ENCODE measurements around the gene KIF26B.

DNA sequence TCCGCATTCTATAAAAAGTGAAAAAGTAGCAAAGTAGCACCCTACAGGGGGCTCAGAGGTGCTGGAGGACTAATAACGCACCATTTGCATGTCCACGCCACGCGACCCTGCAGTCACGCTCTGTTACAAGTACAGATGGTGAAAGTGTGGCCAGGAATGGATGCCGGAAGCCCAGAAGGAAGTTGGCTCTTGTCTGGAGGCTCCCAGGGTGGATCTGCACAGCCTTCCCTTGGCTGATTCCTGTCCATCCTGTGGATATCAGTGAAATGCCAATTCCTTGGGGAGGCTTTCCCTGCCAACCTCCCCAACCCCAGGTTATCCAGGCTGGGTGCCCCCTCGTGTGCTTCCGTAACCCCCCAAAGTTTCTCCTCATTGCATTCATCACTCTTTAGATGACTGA, 396.8 kb downstream of the KIF26B start:
- TF ChIP-seq, protein P1, sequence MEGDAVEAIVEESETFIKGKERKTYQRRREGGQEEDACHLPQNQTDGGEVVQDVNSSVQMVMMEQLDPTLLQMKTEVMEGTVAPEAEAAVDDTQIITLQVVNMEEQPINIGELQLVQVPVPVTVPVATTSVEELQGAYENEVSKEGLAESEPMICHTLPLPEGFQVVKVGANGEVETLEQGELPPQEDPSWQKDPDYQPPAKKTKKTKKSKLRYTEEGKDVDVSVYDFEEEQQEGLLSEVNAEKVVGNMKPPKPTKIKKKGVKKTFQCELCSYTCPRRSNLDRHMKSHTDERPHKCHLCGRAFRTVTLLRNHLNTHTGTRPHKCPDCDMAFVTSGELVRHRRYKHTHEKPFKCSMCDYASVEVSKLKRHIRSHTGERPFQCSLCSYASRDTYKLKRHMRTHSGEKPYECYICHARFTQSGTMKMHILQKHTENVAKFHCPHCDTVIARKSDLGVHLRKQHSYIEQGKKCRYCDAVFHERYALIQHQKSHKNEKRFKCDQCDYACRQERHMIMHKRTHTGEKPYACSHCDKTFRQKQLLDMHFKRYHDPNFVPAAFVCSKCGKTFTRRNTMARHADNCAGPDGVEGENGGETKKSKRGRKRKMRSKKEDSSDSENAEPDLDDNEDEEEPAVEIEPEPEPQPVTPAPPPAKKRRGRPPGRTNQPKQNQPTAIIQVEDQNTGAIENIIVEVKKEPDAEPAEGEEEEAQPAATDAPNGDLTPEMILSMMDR (IDR thresholded peaks at IDR 0.05; ENCODE audit: low read depth, low read length): no peak
- no peak for TF ChIP-seq EZH2phosphoT487 (IDR thresholded peaks at IDR 0.05; ENCODE audit: low read depth)

All from OCI-LY3 (cell line).